Measurements from ENCODE around the gene OXA1L.
"Not testable (repeated sequence)": the region's sequence is repeated elsewhere in the genome, so short reads cannot be mapped to it uniquely, and the experiment has no call there.

The OXA1L gene

GRCh38 chr14:22769369-22769768 lies 2.9 kb downstream of the OXA1L start:
- no peak for DNase-seq

DNA sequence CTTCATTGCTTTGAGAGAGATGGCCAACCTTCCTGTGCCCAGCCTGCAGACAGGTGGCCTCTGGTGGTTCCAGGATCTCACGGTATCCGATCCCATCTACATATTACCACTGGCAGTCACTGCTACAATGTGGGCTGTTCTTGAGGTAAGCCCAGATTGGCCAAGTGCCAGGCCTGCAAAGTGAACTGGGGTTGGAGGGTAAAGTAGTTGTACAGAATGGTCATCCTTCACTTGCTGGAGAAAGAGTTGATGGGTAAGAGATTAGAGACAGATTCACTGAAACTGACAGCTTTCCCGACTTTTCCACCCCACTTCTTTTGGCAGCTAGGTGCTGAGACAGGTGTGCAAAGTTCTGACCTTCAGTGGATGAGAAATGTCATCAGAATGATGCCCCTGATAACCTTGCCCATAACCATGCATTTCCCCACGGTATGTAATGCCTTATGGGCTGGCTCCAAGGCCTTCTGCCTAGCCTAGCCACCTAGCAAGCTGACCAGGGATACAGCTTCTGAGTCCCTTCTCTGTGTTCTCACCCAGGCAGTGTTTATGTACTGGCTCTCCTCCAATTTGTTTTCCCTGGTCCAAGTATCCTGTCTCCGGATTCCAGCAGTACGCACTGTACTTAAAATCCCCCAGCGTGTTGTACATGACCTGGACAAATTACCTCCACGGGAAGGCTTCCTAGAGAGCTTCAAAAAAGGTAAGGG lies 4.1 kb downstream of the OXA1L start:
- DNase-seq, result no peak

DNA sequence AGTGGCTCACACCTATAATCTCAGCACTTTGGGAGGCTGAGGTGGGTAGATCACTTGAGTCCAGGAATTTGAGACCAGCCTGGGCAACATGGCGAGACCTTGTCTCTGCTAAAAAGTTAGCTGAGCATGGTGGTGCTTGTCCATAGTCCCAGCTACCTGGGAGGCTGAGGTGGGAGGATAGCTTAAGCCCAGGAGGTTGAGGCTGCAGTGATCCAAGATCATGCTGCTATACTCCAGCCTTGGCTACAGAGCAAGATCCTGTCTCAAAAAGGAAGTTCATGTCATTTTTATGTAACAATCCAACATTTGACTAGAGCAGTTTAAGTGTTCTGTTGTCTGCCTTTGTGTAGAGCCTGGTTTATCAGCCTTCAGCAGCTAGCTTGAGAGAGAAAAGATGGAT lies 6.2 kb downstream of the OXA1L start:
- no peak for DNase-seq

DNA sequence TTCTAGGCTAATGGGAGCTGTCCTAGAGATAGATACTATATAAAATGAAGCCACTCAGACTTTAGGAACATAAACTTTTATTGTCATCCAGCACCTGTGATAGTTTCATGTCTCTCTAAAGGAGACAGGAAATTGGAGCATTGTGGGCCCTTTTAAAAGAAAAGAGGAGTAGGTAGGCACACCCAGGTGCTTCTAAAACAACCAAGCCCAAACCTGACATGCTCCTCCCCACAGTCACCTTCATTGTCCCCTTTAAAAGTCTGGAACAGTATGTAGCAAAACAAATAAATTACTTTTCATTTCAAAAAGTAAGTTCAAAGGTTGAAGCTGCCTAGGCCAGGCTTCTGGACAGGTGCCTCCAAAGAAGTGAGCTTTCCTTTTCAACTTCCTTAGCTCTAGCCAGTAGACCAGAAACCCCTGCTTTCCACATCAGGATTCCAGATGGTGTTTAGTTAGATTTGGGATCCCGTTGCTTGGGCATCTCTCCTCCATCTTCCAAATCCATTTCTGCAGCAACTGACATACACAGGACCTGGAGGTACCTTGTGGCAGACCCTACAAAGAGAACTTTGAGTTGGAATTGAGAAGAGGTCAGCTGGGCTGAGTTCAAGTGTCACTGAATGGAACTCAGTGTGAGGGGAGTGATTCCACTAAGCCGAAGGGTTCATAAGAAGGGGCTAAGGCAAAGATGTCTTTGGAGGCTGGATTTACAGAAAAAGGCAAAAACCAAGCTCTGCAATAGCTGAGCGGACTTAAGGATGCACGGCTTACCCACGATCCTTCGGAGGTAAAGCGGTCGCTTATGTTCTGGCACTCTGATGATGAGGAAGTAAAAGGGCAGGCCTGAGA lies 6.9 kb downstream of the OXA1L start:
- no peak for DNase-seq

DNA sequence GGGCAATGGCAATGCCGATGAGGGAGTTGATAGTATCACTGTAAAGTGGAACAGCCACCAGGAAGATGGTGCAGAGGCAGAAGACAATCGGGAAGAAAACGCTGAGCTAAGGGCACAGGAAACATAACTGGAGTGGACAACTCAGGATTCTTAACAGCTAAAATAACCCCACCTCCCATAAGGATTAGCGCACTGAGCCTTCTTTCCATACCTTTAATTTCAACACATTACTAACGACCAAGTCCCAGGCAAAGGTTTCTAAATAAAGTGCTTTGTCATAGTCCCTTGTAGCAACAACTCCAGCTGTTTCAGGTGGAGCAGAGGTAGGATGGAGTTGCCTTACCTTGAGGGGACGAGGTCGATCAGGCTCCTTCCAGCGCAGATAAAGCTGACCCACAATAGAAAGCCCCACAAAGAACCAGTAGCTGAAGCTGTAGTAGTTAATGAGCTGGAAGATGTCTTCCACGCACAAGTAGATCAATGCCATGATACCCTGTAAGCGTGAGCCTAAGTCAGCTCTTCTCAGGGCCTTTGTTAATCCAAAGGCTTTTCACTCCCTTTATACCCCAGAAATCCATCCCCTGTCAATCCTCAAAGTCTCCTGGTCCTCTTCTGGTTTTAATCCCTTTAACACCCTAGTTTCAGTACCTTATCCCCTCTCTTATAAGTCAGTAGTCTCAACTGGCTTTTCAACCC lies 7.7 kb downstream of the OXA1L start:
- DNase-seq, result no peak

GRCh38 chr14:22776215-22776614 lies 9.7 kb downstream of the OXA1L start:
- DNase-seq, result no peak

DNA sequence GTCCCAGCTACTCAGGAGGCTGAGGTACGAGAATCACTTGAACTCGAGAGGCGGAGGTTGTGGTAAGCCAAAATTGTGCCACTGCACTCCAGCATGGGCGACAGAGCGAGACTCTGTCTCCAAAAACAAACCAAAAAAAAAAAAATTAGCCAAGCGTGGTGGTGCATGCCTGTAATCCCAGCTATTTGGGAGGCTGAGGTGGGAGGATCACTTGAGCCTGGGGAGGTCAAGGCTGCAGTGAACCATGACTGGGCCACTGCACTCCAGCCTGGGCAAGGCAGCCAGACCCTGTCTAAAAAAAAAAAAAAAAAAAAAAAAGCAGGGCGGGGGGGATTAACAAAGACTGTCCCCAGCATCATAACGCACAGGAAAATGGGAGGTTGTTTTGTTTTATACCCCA lies 10.4 kb downstream of the OXA1L start:
- DNase-seq, result not testable (repeated sequence)

DNA sequence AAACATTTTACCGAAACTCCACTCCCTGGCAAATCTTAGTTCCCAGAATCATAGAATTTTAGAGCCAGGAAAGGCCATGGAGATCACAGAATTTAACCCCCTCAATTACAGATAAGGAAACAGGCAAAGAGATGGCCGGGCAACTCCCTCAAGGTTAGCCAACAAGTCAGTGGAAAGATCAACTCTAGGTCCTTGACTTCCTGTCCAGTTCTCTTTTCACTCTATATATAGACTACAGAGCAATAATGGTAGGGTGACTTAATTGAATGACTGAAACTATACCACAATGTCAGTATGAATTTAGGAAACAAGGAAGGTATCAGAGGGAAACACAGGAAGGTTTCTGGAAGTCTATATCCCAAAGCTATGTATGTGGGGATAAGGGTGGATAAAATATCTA lies 11.6 kb downstream of the OXA1L start:
- DNase-seq, result no peak

DNA sequence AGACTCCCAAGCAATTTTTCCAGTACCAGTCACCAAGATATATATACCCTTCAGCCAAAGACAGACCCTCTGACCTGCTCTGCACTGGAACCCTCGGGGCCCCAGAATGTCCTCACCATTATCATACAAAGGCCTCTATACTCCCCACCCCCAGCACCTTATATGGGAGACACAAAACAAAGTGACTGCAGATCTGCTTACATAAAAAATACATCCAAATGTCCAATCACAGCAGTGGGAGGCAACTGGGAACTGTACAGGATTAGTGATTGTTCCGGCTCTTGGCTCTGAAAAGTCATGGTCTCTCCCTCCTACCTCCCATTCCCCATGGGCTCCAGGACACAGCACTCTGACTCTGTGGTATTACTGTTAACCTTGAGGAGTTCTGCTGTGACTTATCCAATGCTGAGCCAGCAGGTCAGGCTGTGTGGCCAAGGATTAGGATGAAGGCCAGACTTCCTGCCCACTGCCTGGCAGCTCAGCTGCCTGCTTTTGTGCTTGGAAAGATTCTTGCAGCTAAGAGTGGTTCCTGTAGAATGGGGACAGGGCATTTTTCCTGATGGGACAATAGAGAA lies 13.7 kb downstream of the OXA1L start:
- no peak for DNase-seq

- no peak for DNase-seq
Measured at GRCh38 chr14:22780941-22781300, 14.4 kb downstream of the OXA1L start.

DNA sequence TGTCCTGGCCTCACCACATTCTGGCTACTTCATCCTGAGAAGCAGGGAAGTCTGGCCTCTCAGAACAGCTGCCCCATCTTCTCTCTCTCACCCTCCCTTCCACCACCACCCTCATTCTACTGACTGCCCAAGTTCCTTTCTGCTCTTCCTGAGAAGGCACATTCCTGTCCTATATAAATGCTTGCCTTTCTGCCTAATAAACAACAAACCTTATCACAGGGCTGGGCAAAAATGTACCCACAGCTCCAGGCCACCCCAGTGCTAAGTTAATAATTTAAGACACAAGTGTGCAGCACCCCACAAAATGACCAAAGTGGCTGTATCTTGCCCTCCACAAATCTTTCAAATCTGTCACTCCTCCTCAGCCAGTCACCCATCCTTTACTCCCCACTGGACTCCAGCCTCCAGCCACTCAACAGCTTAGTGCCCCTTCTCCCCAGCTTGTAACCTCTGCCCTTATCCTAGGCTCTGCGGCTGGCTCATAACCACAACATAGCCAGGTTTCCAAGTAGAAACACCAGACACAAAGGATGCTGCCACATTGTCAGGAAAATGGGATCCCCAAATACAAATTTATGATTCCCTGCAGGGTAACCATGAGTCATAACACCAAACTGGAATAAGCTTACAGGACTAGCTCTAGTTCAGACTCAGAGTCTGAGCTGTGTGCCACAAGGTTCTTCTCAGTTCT lies 15.0 kb downstream of the OXA1L start:
- no peak for DNase-seq

- no peak for DNase-seq
Measured at GRCh38 chr14:22786685-22787084, 20.2 kb downstream of the OXA1L start.

DNA sequence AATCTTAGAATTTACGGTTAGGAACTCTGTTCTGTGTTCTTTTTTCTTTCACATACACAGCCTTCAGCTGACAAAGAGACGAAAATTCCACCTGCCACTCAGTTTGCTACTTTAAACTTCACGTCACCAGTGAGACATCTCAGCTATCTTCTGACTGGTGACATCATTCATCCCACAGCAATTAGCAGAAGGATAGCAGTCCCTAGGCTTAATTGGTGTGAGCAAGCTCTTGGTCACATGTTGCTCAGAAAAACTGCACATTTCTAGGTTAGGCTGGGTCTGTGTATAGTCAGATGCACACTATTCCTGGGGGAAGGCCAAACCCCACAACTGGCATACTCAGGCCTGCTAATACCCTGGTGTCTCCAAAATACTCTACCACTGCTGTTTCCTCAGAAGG lies 24.8 kb downstream of the OXA1L start:
- DNase-seq, result no peak

- DNase-seq, result no peak
Measured at GRCh38 chr14:22792158-22792557, 25.7 kb downstream of the OXA1L start.

DNA sequence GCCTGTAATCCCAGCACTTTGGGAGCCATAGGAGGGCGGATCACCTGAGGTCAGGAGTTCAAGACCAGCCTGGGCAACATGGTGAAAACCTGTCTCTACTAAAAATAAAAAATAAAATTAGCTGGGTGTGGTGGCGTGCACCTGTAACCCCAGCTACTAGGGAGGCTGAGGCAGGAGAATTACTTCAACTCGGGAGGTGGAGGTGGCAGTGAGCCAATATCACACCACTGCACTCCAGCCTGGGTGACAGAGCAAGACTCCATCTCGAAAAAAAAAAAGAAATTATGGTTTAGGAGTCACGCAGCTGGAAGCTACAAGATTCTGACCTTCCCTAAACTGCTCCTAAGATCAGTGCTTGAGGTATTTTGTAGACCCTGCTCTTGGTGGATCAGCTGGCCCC lies 27.1 kb downstream of the OXA1L start:
- DNase-seq, result not testable (repeated sequence)

DNA sequence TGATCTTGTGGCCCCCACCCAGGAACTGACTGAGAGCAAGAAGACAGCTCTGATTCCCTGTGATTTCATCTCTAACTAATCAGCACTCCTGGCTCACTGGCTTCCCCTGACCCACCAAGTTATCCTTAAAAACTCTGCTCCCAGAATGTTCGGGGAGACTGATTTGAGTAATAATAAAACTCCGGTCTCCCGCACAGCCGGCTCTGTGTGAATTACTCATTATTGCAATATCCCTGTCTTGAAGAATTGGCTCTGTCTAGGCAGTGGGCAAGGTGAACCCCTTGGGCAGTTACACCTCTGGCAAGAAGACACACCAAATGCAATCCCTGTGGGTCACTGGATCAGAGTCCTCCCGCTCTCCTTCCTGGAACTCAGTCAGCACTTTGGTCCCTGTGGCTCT lies 27.5 kb downstream of the OXA1L start:
- no peak for DNase-seq

GRCh38 chr14:22794551-22794951 lies 28.1 kb downstream of the OXA1L start:
- no peak for DNase-seq

GRCh38 chr14:22796087-22796707 lies 29.7 kb downstream of the OXA1L start:
- no peak for DNase-seq

GRCh38 chr14:22797017-22797917 lies 30.8 kb downstream of the OXA1L start:
- no peak for DNase-seq

DNA sequence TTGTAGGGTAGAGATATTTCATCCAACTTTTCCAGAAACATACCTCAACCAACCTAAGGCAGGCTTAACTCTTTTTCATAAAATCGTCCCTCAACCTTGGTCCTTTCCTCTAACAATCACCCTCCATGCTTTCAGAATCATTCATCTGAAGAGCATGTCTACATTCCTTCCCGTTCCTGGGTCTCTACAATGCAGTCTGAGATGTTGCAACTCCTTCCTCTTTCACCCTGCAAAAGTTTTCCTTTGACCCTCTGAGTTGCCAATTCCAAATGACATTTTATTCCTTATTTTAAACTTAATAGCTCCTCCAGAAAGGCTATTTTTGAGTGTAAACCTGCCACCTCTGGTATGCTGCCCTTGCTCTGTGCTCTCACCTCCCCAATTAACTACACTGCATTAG lies 32.0 kb downstream of the OXA1L start:
- no peak for DNase-seq

DNA sequence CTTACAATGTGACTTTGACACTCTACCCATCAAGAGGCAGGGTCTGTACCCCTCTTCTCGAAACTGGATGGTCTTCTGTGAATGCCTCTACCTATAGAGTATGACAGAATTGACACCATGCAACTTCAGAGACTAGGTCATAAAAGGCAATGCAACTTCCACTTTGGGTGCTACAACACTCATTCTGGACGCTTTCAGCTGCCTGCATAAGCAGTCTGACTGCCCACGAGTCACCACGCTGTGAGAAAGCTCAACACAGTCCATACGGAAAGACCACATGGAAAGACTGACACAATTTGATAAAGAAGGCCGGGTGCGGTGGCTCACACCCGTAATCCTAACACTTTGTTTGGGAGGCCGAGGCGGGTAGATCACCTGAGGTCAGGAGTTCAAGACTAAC lies 33.9 kb downstream of the OXA1L start:
- DNase-seq, result no peak

Measured in stimulated activated CD4-positive, alpha-beta T cell treated with anti-CD3 and anti-CD28 coated beads, Interleukin-12 subunit alpha, Interleukin-12 subunit beta, amount 100 ng/mL, for 4 hours (primary cell).